G401 (cell line): ENCODE results near the gene SLC16A12. TPM values are rescaled to one million over a fixed set of nuclear protein-coding genes. Genes with fewer than 3 reads are reported as not detected.
"Not testable (repeated sequence)": the region's sequence is repeated elsewhere in the genome, so short reads cannot be mapped to it uniquely, and the experiment has no call there.

ENCODE experiments used
- DNase-seq: peaks from one replicate; pipeline ENCODE4 v3.0.0-alpha.2; 2015; ENCODE audit warnings: low spot score
- in situ Hi-C: cut with HindIII; loops from 2 replicates; pipeline ENCODE4 v1.10.0; 2016; ENCODE audit warnings: low sequenced_read_pairs, mixed read lengths
- total RNA-seq: library from RNA; depleted of rRNA; stranded (reverse); fragments of >200 nt; shearing (Covaris generic); gene quantifications from 2 replicates; pipeline ENCODE4 v1.2.3, GENCODE V29; 2014

Gene SLC16A12
- total RNA-seq, 1 experiment from 2014 or later, result not detected

- DNase-seq, result no peak
- in situ Hi-C loops, result no loop called here
Observed at GRCh38 chr10:89550509-89550908, 15.1 kb upstream of the SLC16A12 start.

GRCh38 chr10:89549510-89549909 is 14.1 kb upstream of the SLC16A12 start:
- no peak for DNase-seq
- in situ Hi-C loops, result no loop called here

- DNase-seq, result no peak
- in situ Hi-C loops, result no loop called here
Observed at GRCh38 chr10:89548673-89549072, 13.3 kb upstream of the SLC16A12 start.

- in situ Hi-C loops, result no loop called here
- no peak for DNase-seq
Observed at GRCh38 chr10:89547853-89548513, 12.6 kb upstream of the SLC16A12 start.

- in situ Hi-C loops, DNase-seq: not testable (repeated sequence)
Observed at GRCh38 chr10:89546651-89547050, 11.3 kb upstream of the SLC16A12 start.

GRCh38 chr10:89543841-89544240 is 8.4 kb upstream of the SLC16A12 start:
- in situ Hi-C loops, result no loop called here
- no peak for DNase-seq

GRCh38 chr10:89540420-89540949 is 5.1 kb upstream of the SLC16A12 start:
- DNase-seq, result no peak
- in situ Hi-C loops, result no loop called here

- in situ Hi-C loops, result no loop called here
- DNase-seq, result no peak
Observed at GRCh38 chr10:89537364-89537763, 2.0 kb upstream of the SLC16A12 start.

- in situ Hi-C loops, result no loop called here
- no peak for DNase-seq
Observed at GRCh38 chr10:89536013-89536354, 590 bp upstream of the SLC16A12 start.

GRCh38 chr10:89534826-89535166 is 598 bp downstream of the SLC16A12 start:
- no peak for DNase-seq
- in situ Hi-C loops, result no loop called here

- in situ Hi-C loops, result no loop called here
- DNase-seq, result no peak
Observed at GRCh38 chr10:89532476-89532875, 2.9 kb downstream of the SLC16A12 start.

- in situ Hi-C loops, result no loop called here
- DNase-seq, result no peak
Observed at GRCh38 chr10:89531359-89531758, 4.0 kb downstream of the SLC16A12 start.

GRCh38 chr10:89529711-89530110 is 5.7 kb downstream of the SLC16A12 start:
- in situ Hi-C loops, DNase-seq: not testable (repeated sequence)

GRCh38 chr10:89526358-89526757 is 9.0 kb downstream of the SLC16A12 start:
- no peak for DNase-seq
- in situ Hi-C loops, result no loop called here

- in situ Hi-C loops, result no loop called here
- DNase-seq, result no peak
Observed at GRCh38 chr10:89525556-89525955, 9.8 kb downstream of the SLC16A12 start.

GRCh38 chr10:89524279-89524678 is 11.1 kb downstream of the SLC16A12 start:
- in situ Hi-C loops, result no loop called here
- DNase-seq, result no peak

- in situ Hi-C loops, result no loop called here
Observed at GRCh38 chr10:89523274-89523673, 12.1 kb downstream of the SLC16A12 start.

GRCh38 chr10:89522463-89522862 is 12.9 kb downstream of the SLC16A12 start:
- in situ Hi-C loops, result no loop called here
- DNase-seq, result no peak

More at GRCh38 chr10:89523274-89523673, 12.1 kb downstream of the SLC16A12 start:
- no peak for DNase-seq

- in situ Hi-C loops, result no loop called here
- no peak for DNase-seq
Observed at GRCh38 chr10:89521368-89521767, 14.0 kb downstream of the SLC16A12 start.

- in situ Hi-C loops, result no loop called here
- no peak for DNase-seq
Observed at GRCh38 chr10:89520706-89521105, 14.7 kb downstream of the SLC16A12 start.
